NCI-H1694 treated with DMSO at 0.1 percent for 48 hours (cell line): ENCODE measurements around the gene RBKS.

ENCODE experiments used
- DNase-seq: peaks from one replicate; lab custom pipeline; 2025; lab: John Stamatoyannopoulos, UW

Gene RBKS

GRCh38 chr2:27890146-27890923, at the start of gene RBKS, which contains the start of gene BABAM2:
Gene RBKS (minus strand): TSS chr2:27890387. CDS start chr2:27890345, 42 bp downstream.
Gene BABAM2 (plus strand): TSS chr2:27890729. CDS start chr2:27894557, 3,828 bp downstream.
- peak; percentile 85 for DNase-seq

GRCh38 chr2:27935026-27935425, 44.8 kb upstream of the RBKS start:
- no peak for DNase-seq

DNA sequence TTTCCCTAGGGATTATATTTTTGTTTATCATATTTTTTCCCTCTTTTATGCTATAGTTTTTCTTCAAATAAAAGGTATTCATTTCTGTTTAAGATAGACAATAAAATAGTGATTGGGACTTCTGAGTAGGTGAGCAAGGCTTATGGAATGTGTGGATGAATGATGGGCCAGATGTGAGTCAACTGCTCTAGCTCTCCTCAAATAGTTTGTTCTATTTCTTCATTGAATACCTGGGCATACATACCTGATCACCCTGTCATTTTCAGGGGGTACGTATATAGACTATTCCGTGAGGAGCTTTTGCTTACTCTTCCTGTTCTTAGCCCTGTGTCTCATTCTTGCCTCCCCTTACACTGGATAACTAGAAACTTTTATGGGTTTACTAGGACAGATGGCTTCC, 42.2 kb upstream of the RBKS start:
- DNase-seq: no peak

- no peak for DNase-seq
Observed at GRCh38 chr2:27931361-27931950, 41.3 kb upstream of the RBKS start.

GRCh38 chr2:27929916-27930486, 39.8 kb upstream of the RBKS start:
- DNase-seq: no peak

GRCh38 chr2:27925766-27926472, 35.7 kb upstream of the RBKS start:
- no peak for DNase-seq

DNA sequence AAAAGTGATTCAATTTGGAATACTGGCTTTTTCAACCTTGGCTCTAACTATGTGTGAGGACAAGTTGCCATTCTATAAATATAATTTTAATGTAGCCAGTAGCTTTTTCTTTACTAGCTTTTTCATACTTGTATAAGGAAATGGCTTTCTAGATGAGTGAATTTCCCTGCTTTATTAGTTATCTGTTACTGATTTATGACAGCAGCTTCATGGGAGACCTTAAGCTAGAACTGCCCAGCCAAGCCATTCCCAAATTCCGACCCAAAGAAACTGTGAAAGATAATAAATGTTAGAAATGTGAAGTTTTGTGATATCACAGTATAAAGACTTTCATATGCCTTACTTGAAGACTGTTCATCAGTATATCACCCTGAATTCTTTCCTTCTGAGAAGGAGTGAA, 32.7 kb upstream of the RBKS start:
- no peak for DNase-seq

GRCh38 chr2:27921880-27922547, 31.8 kb upstream of the RBKS start:
- DNase-seq: no peak

DNA sequence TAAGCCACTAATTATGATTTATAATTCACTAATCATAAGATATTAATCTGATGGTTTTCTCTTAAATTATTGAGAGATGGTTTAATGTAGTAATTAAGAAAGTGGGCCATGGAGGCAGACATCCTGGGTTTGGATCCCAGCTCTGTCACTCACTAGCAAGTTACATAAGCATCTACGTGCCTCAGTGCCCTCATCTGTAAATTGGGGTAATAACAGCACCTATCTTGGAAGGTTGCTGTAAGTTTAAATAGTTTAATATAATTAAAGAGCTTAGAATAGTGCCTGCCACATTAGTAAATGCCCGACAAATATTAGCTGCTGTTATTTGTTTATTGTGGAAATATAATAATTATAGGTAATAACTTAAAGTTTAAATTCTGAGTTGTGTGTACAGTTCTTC, 31.2 kb upstream of the RBKS start:
- no peak for DNase-seq

GRCh38 chr2:27920148-27920885, 30.1 kb upstream of the RBKS start:
- DNase-seq: no peak

DNA sequence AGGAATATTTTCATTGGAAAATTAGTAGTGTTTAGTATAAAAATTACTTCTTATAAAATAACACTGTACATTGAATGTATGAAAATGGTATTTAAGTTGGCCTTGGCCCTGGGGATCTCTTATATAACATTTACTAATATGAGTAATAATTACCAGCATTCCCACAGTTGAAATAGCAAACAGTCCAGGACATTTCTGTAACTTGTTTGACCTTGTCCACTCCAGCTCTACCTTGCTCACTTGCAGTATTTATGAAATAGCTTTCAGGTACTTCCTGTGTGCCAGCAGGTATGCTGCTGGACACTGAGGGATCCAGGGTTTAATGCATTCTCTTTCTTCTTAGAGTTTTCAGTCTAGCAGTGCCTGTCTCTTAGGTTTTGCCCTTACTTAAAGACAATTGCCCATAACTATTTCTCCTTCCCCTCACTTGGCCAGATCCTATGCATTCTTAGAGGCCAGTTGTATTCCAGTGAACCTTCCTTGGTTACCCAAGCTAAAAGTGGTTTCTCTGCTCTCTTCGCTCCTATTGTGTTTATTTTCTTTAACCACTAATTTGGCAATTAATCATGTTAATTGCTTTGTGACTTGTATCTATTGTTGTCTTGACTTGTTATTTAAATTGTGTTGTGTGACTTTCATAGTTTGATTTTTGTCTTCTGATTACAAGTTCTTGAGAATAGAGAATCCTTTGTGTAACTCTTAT, 26.3 kb upstream of the RBKS start:
- no peak for DNase-seq

DNA sequence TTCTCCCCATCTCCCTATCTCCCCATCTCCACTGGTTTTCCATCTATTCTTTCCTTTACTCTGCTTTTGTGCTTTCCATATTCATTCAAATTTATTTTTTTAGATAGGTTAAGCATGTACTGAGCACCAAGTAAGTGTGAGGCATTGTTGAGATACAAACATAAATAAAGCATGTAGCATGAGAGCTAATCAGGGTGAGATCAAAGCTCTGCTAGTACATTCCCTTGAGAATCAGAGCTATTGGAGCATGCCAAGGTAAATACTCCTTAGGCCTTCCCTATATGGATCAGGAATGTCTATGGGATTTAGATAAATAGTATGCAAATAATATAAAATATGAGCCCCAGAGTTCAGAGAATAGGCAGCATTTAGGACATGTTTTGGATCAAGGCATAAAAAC, 25.7 kb upstream of the RBKS start:
- no peak for DNase-seq

GRCh38 chr2:27915191-27915590, 25.0 kb upstream of the RBKS start:
- no peak for DNase-seq

DNA sequence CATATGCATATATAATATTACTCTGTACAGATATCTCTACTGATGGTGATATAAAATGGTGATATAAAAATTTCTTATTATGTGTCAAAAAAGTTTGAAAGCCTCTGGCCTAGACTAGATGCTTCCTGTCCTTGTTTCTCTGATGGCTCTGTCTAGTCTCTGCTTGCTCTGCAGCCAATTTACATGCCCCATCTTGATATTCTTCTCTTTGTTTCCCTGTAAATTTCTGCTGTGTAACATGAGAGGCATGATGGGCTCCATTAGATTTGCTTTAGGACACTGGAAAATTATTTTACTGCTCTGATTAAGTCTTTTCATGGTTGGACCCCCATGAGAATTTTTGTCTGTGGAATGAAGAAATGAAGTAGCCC, 24.6 kb upstream of the RBKS start:
- no peak for DNase-seq

GRCh38 chr2:27914041-27914804, 24.0 kb upstream of the RBKS start:
- DNase-seq: no peak

DNA sequence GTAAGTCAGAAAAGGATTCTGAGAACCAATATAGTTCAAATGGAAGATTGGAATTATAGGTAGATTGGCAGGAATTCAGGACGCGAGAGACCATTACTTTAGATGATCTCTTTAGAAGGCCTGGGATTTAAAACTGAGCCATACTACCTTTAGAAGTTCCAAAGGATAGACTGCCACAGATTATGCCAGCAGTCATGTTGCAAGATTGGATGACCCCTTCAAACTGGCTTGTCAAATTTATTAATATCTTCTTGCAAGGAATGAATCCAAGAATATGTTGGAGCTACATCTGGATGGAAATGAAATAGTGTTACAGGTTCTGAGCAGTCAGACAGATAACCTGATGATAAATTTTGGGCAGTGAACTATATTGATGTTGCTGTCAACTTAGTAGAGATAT, 22.3 kb upstream of the RBKS start:
- no peak for DNase-seq

GRCh38 chr2:27911458-27912210, 21.4 kb upstream of the RBKS start:
- no peak for DNase-seq

GRCh38 chr2:27909901-27910300, 19.7 kb upstream of the RBKS start:
- DNase-seq: no peak

DNA sequence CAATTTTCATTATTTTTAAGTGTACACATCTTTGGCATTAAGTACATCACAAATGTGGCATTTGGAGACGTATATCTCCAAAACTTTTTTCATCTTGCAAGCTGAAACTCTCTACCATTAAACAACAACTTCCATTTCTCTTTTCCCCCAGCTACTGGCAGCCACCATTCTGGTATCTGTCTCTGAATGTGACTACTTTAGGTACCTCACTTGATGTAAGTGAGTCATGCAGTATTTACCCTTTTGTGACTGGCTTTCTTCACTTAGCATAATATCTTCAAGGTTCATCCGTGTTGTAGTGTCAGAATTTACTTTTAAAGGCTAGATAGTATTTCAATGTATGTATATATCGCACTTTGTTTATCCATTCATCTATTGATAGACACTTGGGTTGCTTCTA, 17.4 kb upstream of the RBKS start:
- no peak for DNase-seq
